ENCODE measurements around the gene HLA-E.
"Not testable (repeated sequence)": the region's sequence is repeated elsewhere in the genome, so short reads cannot be mapped to it uniquely, and the experiment has no call there.

HLA-E gene

GRCh38 chr6:30491991-30492952, 3.0 kb downstream of the HLA-E start:
- no peak overlapping the region for H3K4me3 ChIP-seq (replicated peaks; ENCODE audit: insufficient read depth, low read length)
- H3K27me3 ChIP-seq (ENCODE audit: insufficient read depth, poor library complexity, severe bottlenecking), result no peaks in the 10 kb centered on the region
- no peak overlapping the region for H3K27ac ChIP-seq (replicated peaks)

GRCh38 chr6:30493643-30494250, 4.4 kb downstream of the HLA-E start:
- peak in 1 of 2 experiments; percentile 29 for DNase-seq (ENCODE audit: low read depth in 1 of 2, low spot score in 1 of 2)
- H3K27ac ChIP-seq (replicated peaks), result no peak overlapping the region
- no peaks in the 10 kb centered on the region for H3K27me3 ChIP-seq (ENCODE audit: insufficient read depth, poor library complexity, severe bottlenecking)
- H3K4me3 ChIP-seq (replicated peaks; ENCODE audit: insufficient read depth, low read length), result no peak overlapping the region
- no peak for TF ChIP-seq GABPA (IDR thresholded peaks at IDR 0.05; ENCODE audit: low read depth)
- peak; percentile 40 for TF ChIP-seq POLR2AphosphoS5 (IDR thresholded peaks at IDR 0.05; ENCODE audit: low read depth)

More at GRCh38 chr6:30491991-30492952, 3.0 kb downstream of the HLA-E start:
- no peak for DNase-seq (ENCODE audit: low read depth in 1 of 2, low spot score in 1 of 2)
- TF ChIP-seq POLR2AphosphoS5 (IDR thresholded peaks at IDR 0.05; ENCODE audit: low read depth) (no peak; the same call in 1 of the 2 replicates), CTCF (IDR thresholded peaks at IDR 0.05; ENCODE audit: insufficient read depth, low read length) (no peak), REST (IDR thresholded peaks at IDR 0.05; ENCODE audit: insufficient replicate concordance, low read depth) (no peak), SPI1 (IDR thresholded peaks at IDR 0.05; ENCODE audit: borderline replicate concordance, low read depth) (no peak)

GRCh38 chr6:30494291-30494861, 5.1 kb downstream of the HLA-E start:
- Histone ChIP-seq H3K27me3 (ENCODE audit: insufficient read depth, poor library complexity, severe bottlenecking) (no peaks in the 10 kb centered on the region), H3K4me3 (replicated peaks; ENCODE audit: insufficient read depth, low read length) (no peak overlapping the region), H3K27ac (replicated peaks) (no peak overlapping the region)
- TF ChIP-seq SPI1 (IDR thresholded peaks at IDR 0.05; ENCODE audit: borderline replicate concordance, low read depth), result no peak
- TF ChIP-seq REST (IDR thresholded peaks at IDR 0.05; ENCODE audit: insufficient replicate concordance, low read depth), result no peak
- no peak for TF ChIP-seq POLR2AphosphoS5 (IDR thresholded peaks at IDR 0.05; ENCODE audit: low read depth)
- no peak for TF ChIP-seq GABPA (IDR thresholded peaks at IDR 0.05; ENCODE audit: low read depth)
- TF ChIP-seq CTCF (IDR thresholded peaks at IDR 0.05; ENCODE audit: insufficient read depth, low read length), result no peak
- DNase-seq (ENCODE audit: low read depth in 1 of 2, low spot score in 1 of 2), result no peak

- DNase-seq (ENCODE audit: low read depth in 1 of 2, low spot score in 1 of 2); H3K27me3 ChIP-seq (ENCODE audit: insufficient read depth, poor library complexity, severe bottlenecking); H3K4me3 ChIP-seq (replicated peaks; ENCODE audit: insufficient read depth, low read length); H3K27ac ChIP-seq (replicated peaks): not testable (repeated sequence)
Observed at GRCh38 chr6:30495060-30495459, 5.8 kb downstream of the HLA-E start.

Data from HL-60 (cell line).